Measurements from ENCODE around the gene ITPKA.

The ITPKA gene

DNA sequence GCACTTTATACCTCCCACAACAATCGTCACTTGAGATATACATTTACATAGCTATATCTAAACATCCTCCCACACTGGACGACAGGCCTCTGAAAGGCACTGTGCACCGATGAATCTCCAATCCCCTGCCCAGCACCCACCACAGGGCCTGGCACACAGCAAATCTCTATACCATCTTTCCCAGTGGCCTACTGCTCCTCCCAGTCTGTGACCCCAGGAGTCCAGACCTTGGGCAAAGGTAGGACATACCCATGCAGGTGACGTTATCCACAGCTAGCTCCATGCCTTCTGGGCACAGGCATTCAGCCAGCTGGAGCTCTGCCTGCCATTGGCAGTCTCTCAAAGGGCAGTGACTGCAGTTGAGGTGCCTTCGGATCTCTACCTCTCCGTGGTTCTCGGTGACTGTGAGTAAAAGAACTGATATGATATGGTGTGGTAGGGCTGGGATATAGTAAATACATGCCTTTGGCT is 14.2 kb downstream of the ITPKA start:
- H3K4me3 ChIP-seq (ENCODE audit: low read depth, low read length), result no peak overlapping the region

DNA sequence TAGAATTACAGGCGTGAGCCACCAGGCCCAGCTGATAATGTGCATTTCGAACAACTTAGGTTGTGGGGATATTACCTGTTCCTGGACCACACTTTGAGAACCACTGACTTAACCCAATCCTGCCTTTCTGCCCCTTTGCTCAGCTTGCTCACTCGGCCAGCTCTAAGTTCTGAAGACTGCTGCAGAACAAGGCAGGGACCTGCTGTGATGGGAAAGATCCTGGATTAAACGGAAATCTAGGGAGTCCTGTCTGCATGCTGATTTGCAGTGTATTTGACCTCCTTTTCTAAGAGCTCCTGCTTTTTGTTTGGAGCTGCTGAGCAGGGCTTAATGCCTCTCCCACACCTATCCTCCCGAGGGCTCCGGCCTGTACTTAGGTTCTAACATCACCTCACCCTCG is 17.1 kb downstream of the ITPKA start:
- H3K4me3 ChIP-seq (ENCODE audit: low read depth, low read length), result no peak overlapping the region

DNA sequence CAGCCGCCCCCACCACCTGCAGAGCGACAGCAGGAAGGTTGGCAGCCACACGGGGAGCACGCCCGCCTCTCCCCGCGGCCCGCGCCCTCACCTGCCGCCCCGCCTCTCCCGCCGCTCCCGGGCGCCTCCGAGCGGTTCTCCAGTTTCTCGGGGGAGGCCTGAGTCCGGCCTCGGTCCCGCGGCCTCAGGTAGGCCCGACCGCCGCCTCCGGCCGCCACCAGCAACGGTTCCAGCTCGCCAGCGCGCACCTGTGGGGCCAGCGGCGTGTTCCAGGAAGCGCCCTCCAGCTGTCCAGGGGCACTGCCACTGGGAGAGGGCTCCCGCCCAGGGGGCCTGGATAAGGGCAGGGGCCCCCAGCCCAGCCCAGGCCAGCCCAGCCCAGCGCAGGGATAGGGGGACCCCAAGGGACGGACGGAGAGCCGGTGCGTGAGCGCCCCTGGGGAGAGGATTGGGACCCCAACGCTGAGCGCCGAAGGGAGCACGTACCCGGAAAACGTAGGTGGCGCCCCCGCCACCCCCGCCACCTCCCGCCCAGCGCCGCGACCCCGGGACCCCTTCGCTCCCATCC is 17.7 kb downstream of the ITPKA start:
- H3K4me3 ChIP-seq (ENCODE audit: low read depth, low read length), result no peak overlapping the region

DNA sequence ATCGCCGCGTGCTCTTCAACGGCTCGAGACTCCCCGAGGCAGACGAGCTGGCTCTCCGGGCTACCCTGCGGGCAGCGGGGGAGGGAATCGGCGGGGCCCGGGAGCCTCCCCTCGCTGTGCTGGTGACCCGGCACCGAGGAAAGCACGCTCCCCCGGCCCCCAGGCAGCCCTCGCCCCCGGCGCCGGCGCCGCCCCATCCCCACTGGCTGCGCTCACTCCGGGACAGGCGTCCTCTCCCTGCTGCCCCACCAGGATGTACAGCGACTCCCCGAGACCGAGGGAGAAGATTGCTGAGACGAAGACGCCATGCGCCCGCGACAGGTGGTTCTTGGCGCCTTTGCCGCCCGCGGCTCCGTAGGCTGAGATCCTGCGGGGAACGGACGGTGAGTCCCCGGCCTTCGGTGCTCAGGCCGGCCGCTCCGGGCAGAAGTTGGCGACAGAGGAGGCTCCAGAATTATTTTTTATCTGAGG is 18.3 kb downstream of the ITPKA start:
- H3K4me3 ChIP-seq (ENCODE audit: low read depth, low read length), result no peak overlapping the region

DNA sequence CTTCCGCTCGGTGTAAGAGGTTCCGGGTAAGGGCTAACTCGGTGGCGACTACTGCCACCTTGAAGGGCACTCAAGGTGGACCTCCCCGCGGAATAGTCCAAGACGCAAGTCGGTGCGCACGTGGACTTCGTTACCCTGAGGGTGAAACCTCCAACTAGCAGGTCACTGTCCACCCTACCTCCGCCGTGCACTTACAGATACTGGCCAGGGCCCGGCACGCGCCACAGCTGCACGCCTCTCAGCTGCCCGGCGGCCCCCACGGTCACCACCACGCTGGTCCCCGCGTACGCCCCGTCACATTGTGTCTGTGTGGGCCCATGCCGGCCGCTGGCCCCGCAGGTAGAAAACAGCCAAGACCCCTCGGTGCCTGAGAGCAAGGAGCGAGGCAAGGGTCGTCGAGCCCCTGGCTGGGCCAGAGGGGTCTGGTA is 18.9 kb downstream of the ITPKA start:
- H3K4me3 ChIP-seq (ENCODE audit: low read depth, low read length), result no peak overlapping the region

DNA sequence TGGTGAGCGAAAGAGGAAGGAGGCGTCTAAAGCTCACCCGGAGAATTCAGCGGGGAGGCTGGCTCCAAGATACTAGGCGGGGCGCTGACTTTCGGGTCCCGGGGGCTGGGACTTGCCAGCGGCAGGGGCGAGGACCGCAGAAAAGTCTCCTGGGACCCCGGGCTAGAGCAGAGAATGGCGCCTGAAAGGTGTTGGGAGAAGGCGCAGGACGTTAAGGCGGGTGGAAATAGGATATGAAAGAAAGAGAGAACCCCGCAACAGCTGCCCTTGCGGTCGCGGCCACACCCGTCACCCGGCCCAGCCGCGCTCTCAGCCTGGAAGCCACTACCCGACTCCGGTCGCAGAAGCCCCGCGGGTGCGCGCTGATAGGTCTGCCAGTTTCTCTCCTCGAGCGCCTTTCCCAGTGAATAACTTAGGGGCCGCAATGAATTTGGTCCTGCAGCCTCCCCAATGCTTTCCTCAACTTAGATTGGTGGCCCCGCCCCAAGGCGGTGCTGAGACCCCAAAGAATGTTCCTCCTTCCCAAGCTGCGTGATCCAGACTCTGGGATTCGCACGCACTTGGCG is 19.3 kb downstream of the ITPKA start:
- peak overlapping the region; percentile 42 for H3K4me3 ChIP-seq (ENCODE audit: low read depth, low read length)

DNA sequence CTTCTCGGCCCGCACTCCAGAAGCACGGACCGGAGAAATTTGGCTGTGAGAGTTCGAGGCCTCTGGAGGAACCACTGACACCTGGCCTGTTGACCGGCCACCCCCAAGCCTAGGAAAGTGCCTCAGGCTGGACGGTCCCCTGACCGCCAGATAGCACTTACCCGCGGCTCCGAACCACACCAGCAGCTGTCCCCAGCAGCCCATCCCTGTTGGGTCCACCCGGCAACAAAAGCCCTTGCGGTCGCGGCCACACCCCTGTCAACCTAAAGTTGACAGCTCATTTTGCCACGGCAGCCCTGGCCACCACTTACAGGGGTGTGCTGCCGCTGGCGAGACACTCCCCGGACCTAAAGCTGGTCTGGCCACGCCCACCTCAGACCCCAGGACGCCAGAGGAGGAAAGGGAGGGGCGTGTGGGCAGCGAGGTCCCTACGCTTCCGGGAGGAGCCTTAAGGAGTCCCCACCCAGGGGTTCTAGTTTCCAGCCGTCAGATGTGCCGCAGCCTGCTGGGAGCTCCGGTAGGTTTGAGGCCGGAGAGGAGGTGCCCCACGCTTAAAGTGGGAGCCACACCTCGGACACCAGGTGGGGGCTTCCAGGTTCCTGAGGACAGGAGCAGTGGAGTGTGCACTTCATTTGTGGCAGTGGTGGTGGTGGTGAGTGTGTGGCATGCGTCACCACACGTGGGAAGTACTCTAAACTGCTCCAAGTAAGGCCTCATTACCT is 20.0 kb downstream of the ITPKA start, which contains the start of gene LTK:
Gene LTK, minus strand, starts transcription at position 322 of the 722 bp plus-strand sequence. Its CDS starts 118 bp downstream, at position 204.
- peak within 1 kb of the TSS; percentile 42 for H3K4me3 ChIP-seq (ENCODE audit: low read depth, low read length)

DNA sequence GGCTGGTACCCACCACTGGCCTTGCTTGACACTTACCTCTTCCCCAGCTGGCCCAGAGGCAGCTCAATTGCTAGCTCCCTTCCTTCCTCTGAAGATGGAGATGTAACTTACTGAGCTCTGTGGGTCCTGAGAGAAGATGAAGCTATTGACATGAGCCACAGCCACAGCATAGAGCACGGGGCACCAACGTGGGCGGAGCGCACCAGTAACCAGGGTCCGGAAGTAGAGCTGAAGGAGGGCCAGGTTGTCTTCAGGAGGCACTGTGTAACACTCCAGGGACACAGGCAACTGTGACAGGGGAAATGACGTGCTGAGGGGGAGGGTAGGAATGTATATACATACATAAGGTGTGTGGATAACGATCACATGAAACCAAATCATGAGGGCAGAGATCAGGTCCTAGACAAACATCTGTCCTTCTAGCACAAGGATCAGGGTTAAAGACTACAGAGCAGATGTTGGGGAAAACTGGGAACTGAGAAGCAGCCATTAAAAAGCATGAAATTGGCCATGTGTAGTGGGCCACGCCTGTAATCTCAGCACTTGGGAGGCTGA is 24.3 kb downstream of the ITPKA start:
- H3K4me3 ChIP-seq (ENCODE audit: low read depth, low read length), result no peak overlapping the region

DNA sequence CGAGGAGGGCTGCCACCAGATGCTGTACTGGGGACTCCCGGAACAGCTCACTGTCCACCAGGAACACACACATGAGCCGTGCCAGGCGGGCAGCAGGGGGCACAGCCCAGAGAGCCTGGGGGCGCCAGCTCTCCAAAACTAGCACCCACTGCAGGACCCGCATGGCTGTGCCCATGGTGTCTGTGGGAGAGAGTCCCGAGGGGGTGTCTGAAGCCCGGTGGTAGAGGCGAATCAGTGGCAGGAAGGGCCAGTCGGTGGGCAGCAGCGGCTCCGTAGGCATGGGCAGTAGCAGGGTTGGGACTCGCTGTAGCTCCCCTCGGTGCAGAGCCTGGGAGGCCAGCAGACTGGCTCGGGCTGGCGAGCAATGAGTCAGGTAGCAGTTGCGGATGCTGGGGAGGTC is 27.0 kb downstream of the ITPKA start:
- H3K4me3 ChIP-seq (ENCODE audit: low read depth, low read length), result no peak overlapping the region

DNA sequence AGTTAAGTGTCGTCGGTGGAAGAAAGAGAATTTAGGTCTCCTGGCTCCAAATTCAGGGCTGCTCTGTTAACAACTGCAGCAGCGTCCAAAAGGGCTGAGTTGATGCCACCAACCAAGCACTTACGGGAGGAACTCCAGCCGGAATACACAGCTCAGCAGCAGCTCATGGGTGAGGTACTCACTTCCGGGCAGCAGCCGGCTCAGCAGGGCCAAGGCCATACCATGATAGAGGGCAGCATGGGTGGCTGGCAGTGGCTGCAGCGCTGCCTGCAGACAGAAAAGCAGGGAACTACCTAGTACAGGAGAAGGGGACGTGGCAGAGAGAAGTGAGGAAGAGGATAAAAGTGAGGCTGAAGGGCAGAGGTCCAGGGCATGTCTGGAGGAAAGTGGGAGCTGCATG is 27.9 kb downstream of the ITPKA start:
- H3K4me3 ChIP-seq (ENCODE audit: low read depth, low read length), result no peak overlapping the region

DNA sequence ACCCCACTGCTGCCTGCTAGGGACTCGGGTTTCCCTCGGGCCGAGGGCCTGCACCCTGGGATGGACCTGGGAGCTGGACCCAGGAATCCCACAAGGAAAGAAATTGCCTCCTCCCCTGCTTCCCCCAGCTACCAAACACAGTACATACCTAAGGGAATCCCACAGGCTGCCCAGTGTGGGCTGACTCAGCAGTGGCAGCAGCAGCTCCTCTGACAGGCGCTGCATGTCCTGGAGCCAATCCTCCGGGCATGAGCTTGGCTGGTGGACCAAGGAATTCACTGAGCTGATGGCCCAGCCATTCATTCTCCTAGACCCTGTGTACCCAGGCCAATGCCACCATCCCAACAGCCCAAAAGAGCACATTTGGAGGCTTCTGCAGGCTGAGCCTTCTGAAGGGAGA is 29.4 kb downstream of the ITPKA start:
- no peak overlapping the region for H3K4me3 ChIP-seq (ENCODE audit: low read depth, low read length)

DNA sequence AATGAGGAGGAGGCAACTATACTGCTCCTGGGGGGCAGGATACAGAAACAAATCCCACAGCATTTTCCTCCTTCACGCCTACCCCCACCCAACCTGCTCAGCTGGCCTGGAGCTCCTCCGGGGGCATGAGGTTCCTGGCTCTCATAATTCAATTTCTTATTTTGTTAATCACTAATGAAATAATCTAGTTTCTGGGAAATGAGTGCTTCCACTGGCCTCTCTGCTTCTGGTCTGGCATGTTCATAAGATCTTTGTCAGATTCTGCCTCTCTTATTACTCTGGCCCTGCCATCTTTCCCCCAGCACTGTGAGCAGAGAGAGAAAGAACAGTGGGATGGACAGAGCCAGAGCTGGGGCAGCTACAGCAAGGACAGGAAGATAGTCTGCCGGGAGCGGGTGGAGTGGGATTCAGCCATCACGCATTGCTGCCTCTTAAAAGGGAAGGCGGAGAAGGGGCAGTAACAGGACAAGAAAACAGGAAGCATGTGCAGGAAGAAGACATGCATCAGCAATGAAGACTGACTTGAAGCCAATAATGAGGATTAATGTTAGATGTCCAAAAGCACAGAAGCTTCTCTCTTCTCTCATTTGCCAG is 36.8 kb downstream of the ITPKA start:
- no peak overlapping the region for H3K4me3 ChIP-seq (ENCODE audit: low read depth, low read length)

DNA sequence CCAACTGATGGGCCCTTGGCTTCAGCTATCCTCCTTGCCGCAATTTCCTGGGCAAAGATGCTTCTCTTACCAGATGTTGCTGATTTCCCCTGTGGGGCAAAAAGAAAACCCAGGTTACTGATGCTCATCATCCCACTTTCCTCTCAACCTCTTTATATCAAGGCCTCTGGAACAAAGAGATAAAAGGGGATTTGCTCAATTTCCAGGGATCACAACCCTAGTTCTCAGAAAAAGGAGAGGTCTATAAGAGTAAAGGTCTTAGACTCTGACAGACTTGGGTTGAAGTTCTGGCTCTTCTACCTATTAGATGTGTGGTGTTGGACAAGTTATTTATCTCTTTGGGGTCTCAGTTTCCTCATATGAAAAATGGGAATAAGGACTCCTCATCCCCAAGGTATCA is 41.9 kb downstream of the ITPKA start:
- no peak overlapping the region for H3K4me3 ChIP-seq (ENCODE audit: low read depth, low read length)

DNA sequence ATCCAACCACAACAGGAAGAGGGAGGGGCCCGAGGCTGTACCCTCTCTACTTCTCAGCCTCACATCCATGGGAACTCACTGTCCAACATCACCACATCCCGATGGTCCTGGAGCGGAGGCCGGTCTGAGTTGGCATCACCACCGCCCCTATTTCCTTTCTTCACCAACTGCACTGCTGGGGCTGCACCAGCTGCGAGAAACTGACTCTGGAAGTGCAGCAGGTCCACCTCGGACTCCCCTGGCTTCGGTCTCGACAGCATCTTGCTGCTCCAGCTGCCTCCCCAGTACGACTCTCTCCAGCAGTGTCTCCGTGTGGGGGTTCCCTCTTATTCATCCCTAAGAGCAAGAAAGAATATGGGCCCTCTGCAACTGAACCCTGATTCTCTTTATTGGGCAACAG is 43.2 kb downstream of the ITPKA start:
- no peak overlapping the region for H3K4me3 ChIP-seq (ENCODE audit: low read depth, low read length)

DNA sequence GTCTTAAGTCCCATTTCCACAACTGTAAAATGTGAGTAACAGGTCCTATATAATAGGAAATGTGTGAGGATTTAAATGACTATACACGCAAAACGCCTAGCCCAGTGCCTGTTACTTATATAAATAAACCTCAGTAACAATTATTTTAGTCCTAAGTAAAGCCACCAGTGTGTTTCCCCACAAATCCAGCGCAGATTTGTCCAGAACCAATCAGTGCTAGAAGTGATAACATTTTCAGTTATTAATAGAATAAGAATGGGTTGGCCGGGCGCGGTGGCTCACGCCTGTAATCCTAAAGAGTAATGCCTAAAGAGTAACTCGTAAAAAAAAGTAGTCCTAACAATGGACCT is 49.8 kb downstream of the ITPKA start:
- H3K4me3 ChIP-seq (ENCODE audit: low read depth, low read length), result peak overlapping the region; percentile 94

DNA sequence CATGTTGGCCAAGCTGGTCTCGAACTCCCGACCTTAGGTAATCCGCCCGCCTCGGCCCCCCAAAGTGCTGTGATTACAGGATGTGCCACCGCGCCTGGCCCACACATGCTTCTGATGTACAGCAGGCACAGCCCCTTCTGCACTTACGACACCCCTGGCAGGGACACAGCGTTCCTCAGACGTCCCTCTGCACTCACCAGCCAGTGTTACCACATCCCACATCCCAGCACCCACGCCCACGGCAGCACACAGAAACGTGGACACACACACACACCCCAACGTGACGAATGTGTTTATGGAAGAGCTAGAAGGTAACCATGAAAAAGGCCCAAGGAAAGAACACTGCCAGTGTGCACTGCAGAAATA is 51.0 kb downstream of the ITPKA start:
- H3K4me3 ChIP-seq (ENCODE audit: low read depth, low read length), result peak overlapping the region; percentile 4

DNA sequence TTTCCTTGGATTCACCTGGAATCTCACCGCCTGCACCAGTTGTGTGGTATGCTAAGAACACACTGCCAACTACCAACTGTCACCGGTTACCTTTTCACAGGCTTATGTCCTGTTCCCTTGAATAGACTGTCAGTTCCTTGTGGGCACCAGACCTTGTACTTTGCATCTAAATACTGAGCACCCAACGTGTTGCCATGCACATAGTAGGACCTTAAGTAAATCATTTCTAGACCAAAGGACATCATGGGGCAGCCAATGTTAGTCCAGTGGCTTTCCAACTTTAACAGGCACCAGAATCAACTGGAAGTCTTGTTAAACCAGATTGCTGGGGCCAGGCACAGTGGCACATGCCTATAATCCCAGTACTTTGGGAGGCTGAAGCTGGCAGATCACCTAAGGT is 51.5 kb downstream of the ITPKA start:
- H3K4me3 ChIP-seq (ENCODE audit: low read depth, low read length), result no peak overlapping the region

DNA sequence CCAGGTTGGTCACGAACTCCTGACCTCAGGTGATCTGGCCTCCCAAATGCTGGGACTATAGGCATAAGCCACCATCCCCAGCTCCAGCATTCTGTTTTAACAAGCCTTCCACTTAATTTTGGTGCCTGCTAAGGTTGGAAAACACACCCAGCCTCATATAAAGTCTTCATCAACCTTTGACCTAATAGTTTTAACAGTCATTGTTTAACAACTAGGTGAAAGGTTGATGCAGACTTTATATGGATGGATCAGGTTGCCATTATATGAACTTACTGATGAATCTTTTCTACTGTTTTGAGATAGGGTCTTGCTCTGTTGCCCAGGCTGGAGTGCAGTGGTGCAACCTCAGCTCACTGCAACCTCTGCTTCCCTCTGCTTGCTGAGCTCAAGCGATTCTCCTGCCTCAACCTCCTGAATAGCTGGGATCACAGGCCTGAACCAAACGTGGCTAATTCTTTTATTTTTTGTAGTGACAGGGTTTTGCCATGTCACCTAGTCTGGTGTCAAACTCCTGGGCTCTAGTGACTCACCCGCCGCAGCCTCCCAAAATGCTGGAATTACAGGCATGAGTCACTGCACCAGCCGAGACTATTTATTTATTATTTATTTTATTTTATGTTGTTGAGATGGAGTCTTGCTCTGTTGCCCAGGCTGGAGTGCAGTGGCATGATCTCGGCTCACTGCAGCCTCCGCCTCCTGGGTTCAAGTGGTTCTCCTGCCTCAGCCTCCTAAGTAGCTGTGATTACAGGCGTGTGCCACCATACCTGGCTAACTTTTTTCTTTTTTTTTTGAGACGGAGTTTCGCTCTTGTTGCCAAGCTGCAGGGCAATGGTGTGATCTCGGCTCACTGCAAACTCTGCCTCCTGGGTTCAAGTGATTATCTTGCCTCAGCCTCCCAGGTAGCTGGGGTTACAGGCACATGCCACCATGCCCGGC is 53.4 kb downstream of the ITPKA start:
- no peak overlapping the region for H3K4me3 ChIP-seq (ENCODE audit: low read depth, low read length)

DNA sequence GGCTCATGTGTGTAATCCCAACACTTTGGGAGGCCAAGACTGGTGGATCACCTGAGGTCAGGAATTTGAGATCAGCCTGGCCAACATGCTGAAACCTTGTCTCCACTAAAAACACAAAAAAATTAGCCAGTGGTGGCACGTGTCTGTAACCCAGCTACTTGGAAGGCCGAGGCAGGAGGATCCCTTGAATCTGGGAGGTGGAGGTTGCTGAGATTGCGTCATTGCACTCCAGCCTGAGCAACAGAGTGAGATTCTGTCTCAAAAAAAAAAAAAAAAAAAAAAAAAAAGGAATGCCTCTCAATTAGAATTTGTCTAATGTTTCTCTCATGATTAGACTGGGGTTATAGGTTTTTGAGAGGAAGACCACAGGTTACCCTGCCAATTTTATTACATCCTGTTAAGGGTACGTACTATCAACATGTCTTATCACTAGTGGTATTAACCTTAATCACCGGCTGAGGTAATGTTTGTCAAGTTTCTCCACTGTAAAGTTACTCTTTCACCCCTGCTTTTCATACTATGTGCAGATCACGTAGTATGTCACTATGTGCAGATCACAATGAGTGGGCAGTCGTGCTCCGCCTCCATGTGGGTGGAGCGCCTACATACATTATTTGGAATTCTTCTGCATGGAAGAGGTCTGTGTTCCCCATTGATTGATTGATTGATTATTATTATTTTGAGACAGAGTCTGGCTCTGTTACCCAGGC is 56.5 kb downstream of the ITPKA start:
- H3K4me3 ChIP-seq (ENCODE audit: low read depth, low read length), result no peak overlapping the region
